Measurements from ENCODE around the gene DOK5. TPM values are rescaled to one million over a fixed set of nuclear protein-coding genes. Genes with fewer than 3 reads are reported as not detected.

DOK5 gene
- total and polyA plus RNA-seq, 9 of the 15 experiments (the other 6 are each of a cell fraction or from before 2014, with no cell fraction given) = not detected

GRCh38 chr20:54549658-54550326 lies 74.4 kb downstream of the DOK5 start:
- intact Hi-C loops (cut with micrococcal nuclease) = no loop called here
- DNase-seq (ENCODE audit: extremely low read depth in 1 of 4, low spot score in 3 of 4) (no peak), FAIRE-seq (no peak), ATAC-seq (no peak)
- H3K9me1 ChIP-seq (ENCODE audit: control insufficient read depth, insufficient read depth, low read length) = no peaks in the 10 kb centered on the region
- H3K9me3 ChIP-seq (replicated peaks; ENCODE audit: control insufficient read depth, insufficient read depth, low read depth, low read length) = no peaks in the 10 kb centered on the region
- H3K9ac ChIP-seq (ENCODE audit: insufficient read depth in 1 of 2, low read depth in 2 of 2, low read length in 2 of 2) = no peak overlapping the region
- BruUV-seq (replicated peaks) = no TSS peak
- no peak overlapping the region for H3K4me2 ChIP-seq (ENCODE audit: insufficient read depth, low read length)
- H3K4me3 ChIP-seq = no peak overlapping the region
- WGBS (ENCODE audit: insufficient coverage, low coverage, missing lambda C conversion rate) = 0% methylated on average over 3 of the region's 3 CpGs
- H3K36me3 ChIP-seq (ENCODE audit: control insufficient read depth, insufficient read depth, low read length) = no peaks in the 10 kb centered on the region
- no peaks in the 10 kb centered on the region for H3K4me1 ChIP-seq (replicated peaks in 1 of 2; ENCODE audit: control insufficient read depth in 2 of 2, insufficient read depth in 2 of 2, low read length in 2 of 2)
- H3K27me3 ChIP-seq (ENCODE audit: control insufficient read depth in 2 of 2, insufficient read depth in 2 of 2, low read length in 2 of 2) = no peaks in the 10 kb centered on the region
- in situ Hi-C loops (cut with MboI) = no loop called here
- no peak overlapping the region for H3K27ac ChIP-seq (ENCODE audit: extremely low read depth, low read depth, low read length)
- H4K20me1 ChIP-seq (replicated peaks; ENCODE audit: control insufficient read depth, insufficient read depth, low read length) = no peaks in the 10 kb centered on the region
- H2AFZ ChIP-seq (ENCODE audit: low read depth, low read length) = no peak overlapping the region
- ChIA-PET CTCF (ENCODE audit: low intra/inter-chr PET ratio) (no interaction called here), POLR2A (no interaction called here)
- no peaks in the 10 kb centered on the region for H3K79me2 ChIP-seq (ENCODE audit: control insufficient read depth, insufficient read depth, low read length)
- TF ChIP-seq ID3 (CRISPR knock-in tag; IDR thresholded peaks at IDR 0.05) (no peak), ID3 (tag; IDR thresholded peaks at IDR 0.05) (no peak), ZBTB11 (CRISPR knock-in tag; IDR thresholded peaks at IDR 0.05) (peak in 1 of 3 experiments; percentile 60; a peak in 1 of 6 replicates)

Measured in K562 (cell line).